Endothelial cell of umbilical vein (primary cell): ENCODE results near the gene CXCL17.

Source experiments
- CTCF ChIP-seq, 2 donors: IDR thresholded peaks; 1 replicate in 1 of 2; 2 replicates in 1 of 2; pipeline ENCODE4 v1.5.1; 2011; ENCODE audit warnings: low read length in 2 of 2, mild to moderate bottlenecking in 2 of 2, moderate library complexity in 2 of 2, control low read depth in 1 of 2, inconsistent platforms in 1 of 2, low read depth in 1 of 2; ENCODE audit not compliant: insufficient read depth in 1 of 2; ENCODE audit errors: extremely low read depth in 1 of 2
- POLR2A ChIP-seq: IDR thresholded peaks from 2 replicates; pipeline ENCODE4 v1.6.1; 2012; ENCODE audit warnings: low read depth, mild to moderate bottlenecking, control low read depth, low read length

- TF ChIP-seq CTCF (IDR thresholded peaks at IDR 0.05; ENCODE audit: extremely low read depth in 1 of 2, insufficient read depth in 1 of 2, low read depth in 1 of 2, low read length in 2 of 2) (no peak), POLR2A (no peak)
Observed at GRCh38 chr19:42475366-42475765, 32.6 kb upstream of the CXCL17 start.
